Activated CD4-positive, alpha-beta T cell treated with anti-CD3 and anti-CD28 coated beads, Interleukin-2, amount 10 ng/mL, durations not matched to agents 7 days and 5 days (primary cell): Measurements from ENCODE around the gene FAM78B. TPM values are rescaled to one million over a fixed set of nuclear protein-coding genes. Genes with fewer than 3 reads are reported as not detected.

ENCODE experiments used
- CTCF ChIA-PET: fragments of 350-600 bp; sonication (Branson Sonifier 250); formaldehyde crosslinking; loops from one replicate; lab custom pipeline; 2021; ENCODE audit warnings: antibody characterized with exemption; lab: Charles Lee
- POLR2A ChIA-PET: fragments of 350-600 bp; sonication (Branson Sonifier 250); formaldehyde crosslinking; loops from one replicate; lab custom pipeline; 2021; ENCODE audit warnings: antibody characterized with exemption; lab: Charles Lee
- DNase-seq: peaks from one replicate; pipeline ENCODE4 v3.0.0-alpha.2; 2020
- H3K27ac Mint-ChIP-seq: one replicate; pipeline ENCODE4 v1.8.0; 2021; ENCODE audit warnings: mild to moderate bottlenecking, moderate library complexity, mixed read lengths
- H3K27me3 Mint-ChIP-seq: one replicate; pipeline ENCODE4 v1.8.0; 2021; ENCODE audit warnings: mixed read lengths
- H3K36me3 Mint-ChIP-seq: one replicate; pipeline ENCODE4 v1.8.0; 2021; ENCODE audit warnings: low read depth, mixed read lengths
- H3K4me1 Mint-ChIP-seq: one replicate; pipeline ENCODE4 v1.8.0; 2021; ENCODE audit warnings: mixed read lengths
- H3K4me3 Mint-ChIP-seq: one replicate; pipeline ENCODE4 v1.8.0; 2021; ENCODE audit warnings: mild to moderate bottlenecking, moderate library complexity, mixed read lengths
- H3K9me3 Mint-ChIP-seq: one replicate; pipeline ENCODE4 v1.8.0; 2021; ENCODE audit warnings: mixed read lengths
- total RNA-seq, 2 experiments: library from RNA; stranded (reverse); gene quantifications; one replicate each; pipeline ENCODE4 v1.2.3, GENCODE V29; 2021

The FAM78B gene, protein sequence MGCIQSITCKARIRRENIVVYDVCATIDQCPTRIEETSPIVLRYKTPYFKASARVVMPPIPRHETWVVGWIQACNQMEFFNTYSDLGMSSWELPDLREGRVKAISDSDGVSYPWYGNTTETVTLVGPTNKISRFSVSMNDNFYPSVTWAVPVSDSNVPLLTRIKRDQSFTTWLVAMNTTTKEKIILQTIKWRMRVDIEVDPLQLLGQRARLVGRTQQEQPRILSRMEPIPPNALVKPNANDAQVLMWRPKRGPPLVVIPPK
- total RNA-seq = under 1 TPM; 0.17 to 0.35 TPM

DNA sequence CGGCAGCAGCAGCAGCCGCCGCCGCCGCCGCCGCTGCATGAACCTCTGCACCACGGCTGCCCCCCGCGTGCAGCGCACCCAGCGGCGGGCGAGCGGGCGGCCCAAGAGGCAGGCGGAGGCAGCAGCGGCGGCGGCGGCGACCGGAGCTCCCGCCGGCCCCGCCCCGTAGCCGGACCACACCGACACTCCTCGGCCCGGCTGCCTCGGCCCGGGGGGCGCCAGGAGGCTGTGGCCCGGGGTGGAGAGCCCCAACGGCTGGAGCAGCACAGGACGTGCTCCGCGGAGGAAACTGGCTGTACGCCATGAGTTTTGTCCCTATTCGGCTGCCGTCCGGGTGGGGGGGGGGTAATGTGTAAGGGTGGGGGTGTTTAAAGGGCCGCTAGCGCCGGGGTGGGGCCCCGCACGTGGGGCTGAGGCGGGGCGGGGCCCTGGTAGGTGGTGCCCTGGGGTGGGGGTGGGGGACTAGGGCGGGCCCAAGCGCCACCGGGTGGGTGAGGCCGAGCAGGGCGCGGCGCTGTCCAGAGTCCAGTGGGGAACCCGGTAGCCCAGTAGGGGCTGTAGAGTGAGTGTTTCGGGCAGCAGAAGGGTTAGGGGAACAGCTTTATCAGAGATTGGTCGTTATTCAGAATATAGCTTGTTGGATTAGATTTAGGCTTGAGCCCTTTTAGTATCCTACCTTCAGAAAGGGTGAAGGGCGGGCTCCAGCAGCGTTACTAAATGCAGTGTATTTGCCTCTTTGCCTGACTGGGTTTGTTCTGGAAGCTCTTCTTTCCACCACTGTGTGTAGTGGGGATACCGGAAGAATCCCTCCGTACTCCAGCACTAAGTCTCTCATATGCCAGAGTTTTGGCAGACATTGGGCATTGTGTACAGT is at the start of gene FAM78B:
FAM78B (minus strand) TSS at position 304 of the 874 bp plus-strand sequence. CDS start 753 bp downstream, outside the sequence.
- no peak within 1 kb of the TSS for H3K27ac Mint-ChIP-seq
- no peaks in the 10 kb centered on the region for H3K36me3 Mint-ChIP-seq
- POLR2A ChIA-PET = no interaction called here

DNA sequence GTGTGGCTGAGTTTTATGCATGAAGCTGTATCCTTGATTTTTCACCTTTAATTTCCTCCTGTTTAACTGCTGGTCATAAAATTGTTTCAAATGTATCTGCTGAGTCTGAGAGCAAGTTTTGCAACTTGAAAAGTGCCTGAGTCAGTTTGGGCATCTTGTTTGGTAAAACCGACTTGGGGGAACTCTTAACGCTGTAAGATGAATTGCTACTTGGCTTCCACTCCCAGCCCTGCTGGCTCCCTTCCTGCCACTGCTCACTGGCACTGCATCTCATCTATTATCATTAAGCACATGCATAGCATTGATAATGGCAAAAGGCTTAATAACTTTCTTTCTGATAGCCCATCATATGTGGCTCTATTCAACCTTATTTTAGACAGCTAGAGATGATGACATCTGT is 35.7 kb upstream of the FAM78B start:
- POLR2A ChIA-PET = no interaction called here
- H3K27ac Mint-ChIP-seq = no peak overlapping the region
- no peak overlapping the region for H3K4me3 Mint-ChIP-seq
- H3K4me1 Mint-ChIP-seq = no peaks in the 10 kb centered on the region
- H3K36me3 Mint-ChIP-seq = no peaks in the 10 kb centered on the region
- H3K27me3 Mint-ChIP-seq = peaks cover 3% of the 10 kb centered on the region
- CTCF ChIA-PET = no interaction called here
- H3K9me3 Mint-ChIP-seq = no peaks in the 10 kb centered on the region
- DNase-seq = no peak

More for the DNA sequence above, at the start of gene FAM78B:
- CTCF ChIA-PET = interaction anchor here (1.2 kb wide), 1 partner anchor 10 kb away, joined by 3 read pairs; no protein-coding TSS in a partner anchor
- Mint-ChIP-seq H3K4me1 (peaks cover 20% of the 10 kb centered on the region), H3K27me3 (peaks cover 57% of the 10 kb centered on the region), H3K9me3 (no peaks in the 10 kb centered on the region), H3K4me3 (peak within 1 kb of the TSS; percentile 68)
- DNase-seq = peak; percentile 56

DNA sequence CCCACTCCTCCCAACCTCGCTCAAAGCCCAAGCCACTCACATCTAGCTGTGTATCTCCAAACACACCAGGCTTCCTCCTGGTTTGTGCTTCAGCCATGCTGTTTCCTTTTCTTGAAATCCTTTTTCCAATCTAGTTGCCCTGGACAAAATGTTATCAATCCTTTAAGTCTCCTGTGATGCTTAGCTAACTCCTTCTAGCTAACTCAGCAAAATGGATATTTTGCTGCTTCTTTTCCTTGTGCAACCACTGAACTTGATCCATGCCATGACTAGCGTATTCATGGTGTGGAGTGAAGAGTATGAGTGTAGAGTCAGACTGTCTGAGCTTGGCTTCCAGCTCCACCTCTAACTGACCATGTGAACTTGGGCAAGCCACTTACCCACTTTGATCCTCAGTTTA is 33.9 kb upstream of the FAM78B start:
- no peak for DNase-seq
- H3K4me3 Mint-ChIP-seq = no peak overlapping the region
- no peak overlapping the region for H3K27ac Mint-ChIP-seq
- POLR2A ChIA-PET = no interaction called here
- CTCF ChIA-PET = no interaction called here
- H3K36me3 Mint-ChIP-seq = no peaks in the 10 kb centered on the region
- H3K9me3 Mint-ChIP-seq = no peaks in the 10 kb centered on the region
- peaks cover 3% of the 10 kb centered on the region for H3K27me3 Mint-ChIP-seq
- H3K4me1 Mint-ChIP-seq = no peaks in the 10 kb centered on the region

DNA sequence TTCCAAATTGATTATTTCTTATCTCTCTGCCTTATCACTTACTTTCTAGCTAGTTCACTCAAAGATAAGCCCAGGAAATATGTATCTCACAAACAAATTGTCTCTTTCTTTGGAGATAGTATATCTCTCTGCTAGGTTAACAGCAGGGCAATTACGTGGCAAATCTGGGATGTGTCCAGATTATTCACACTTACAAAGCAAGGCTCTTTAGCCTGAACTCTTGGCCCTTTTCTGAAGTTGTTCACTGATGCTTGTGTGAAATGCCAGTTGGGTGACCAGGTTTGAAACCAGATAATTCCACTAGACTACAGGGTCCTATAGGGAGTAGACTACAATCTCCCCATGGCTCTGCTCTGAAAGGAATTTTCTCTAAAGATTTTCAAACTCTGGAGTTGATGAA is 30.8 kb upstream of the FAM78B start:
- no peaks in the 10 kb centered on the region for H3K4me1 Mint-ChIP-seq
- no peak overlapping the region for H3K4me3 Mint-ChIP-seq
- no peaks in the 10 kb centered on the region for H3K9me3 Mint-ChIP-seq
- CTCF ChIA-PET = no interaction called here
- POLR2A ChIA-PET = no interaction called here
- no peaks in the 10 kb centered on the region for H3K36me3 Mint-ChIP-seq
- H3K27ac Mint-ChIP-seq = no peak overlapping the region
- DNase-seq = no peak
- peaks cover 3% of the 10 kb centered on the region for H3K27me3 Mint-ChIP-seq

DNA sequence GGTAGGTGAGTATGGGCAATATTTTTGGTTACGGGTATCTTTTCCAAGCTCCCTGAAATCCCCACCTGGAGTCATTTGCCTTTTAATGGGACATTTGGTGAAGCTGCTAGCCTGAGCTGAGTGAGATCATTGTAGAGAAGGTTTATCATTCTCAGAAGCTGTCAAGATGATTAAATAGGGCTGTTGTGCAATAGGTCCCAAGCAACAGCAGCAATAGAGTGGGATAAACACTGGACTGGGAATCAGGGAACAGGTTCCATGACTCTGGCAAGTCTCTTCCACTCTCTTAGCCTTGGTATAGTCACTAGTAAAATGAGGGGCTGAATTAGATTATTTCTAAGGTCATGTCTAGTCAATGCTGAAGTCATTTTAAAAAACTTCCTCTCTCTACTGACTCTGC is 30.3 kb upstream of the FAM78B start:
- Mint-ChIP-seq H3K27ac (no peak overlapping the region), H3K4me1 (no peaks in the 10 kb centered on the region), H3K4me3 (no peak overlapping the region), H3K9me3 (no peaks in the 10 kb centered on the region), H3K27me3 (peaks cover 3% of the 10 kb centered on the region), H3K36me3 (no peaks in the 10 kb centered on the region)
- CTCF ChIA-PET = no interaction called here
- POLR2A ChIA-PET = no interaction called here
- no peak for DNase-seq

DNA sequence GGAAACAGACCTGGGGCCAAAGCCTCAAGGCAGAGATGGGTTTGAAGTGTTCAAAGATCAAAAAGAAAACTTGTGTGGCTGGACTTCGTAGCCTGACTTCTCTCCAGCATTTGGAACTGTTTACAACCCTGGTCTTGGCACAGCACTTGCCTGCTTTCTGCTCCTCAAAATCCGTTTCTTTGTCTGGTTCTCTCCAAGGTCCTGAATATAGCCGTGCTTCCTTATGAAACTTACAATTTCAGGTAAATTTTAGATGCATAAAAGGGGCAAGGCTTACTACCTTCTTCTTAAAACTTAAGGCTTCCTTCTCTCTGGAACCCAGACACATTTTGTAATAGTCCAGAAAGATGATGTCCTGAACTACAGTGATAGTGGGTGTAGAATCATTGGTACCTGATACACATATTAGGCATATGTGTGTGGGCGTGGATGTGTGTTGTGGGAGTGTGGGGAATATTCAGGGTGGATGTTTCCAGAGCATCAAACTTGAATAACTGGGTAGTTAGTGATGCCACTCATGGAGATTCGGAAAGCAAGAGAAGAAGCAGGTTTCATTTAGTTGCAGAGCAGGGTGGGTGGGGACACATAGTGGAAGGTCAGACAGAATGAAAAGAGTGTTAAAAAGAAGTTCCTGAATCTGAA is 26.4 kb upstream of the FAM78B start:
- ChIA-PET CTCF (interaction anchor here (1.0 kb wide), 1 partner anchor 22 kb away, joined by 3 read pairs; no protein-coding TSS in a partner anchor), POLR2A (no interaction called here)
- no peaks in the 10 kb centered on the region for H3K4me1 Mint-ChIP-seq
- H3K9me3 Mint-ChIP-seq = no peaks in the 10 kb centered on the region
- H3K27ac Mint-ChIP-seq = no peak overlapping the region
- H3K27me3 Mint-ChIP-seq = no peaks in the 10 kb centered on the region
- no peak for DNase-seq
- no peaks in the 10 kb centered on the region for H3K36me3 Mint-ChIP-seq
- H3K4me3 Mint-ChIP-seq = no peak overlapping the region

DNA sequence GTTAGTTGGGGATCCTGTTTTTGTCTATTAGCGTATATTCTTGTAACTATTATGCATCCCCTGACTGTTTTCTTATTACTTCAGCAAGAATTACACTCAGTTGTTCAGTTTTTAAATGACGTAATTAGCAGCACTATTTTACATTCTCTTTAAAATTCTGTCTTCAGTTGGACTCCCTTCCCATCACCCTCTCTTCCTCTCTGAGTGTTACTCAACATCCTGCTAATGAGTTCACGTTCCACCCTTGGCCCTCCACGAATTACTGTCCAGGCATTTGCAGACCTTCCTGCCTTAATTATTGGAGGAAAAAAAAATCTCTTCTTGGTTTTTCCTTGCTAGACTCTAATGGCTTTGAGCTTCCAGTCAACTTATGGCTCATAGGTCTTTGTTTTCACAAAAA is 23.6 kb upstream of the FAM78B start:
- Mint-ChIP-seq H3K9me3 (no peaks in the 10 kb centered on the region), H3K27ac (no peak overlapping the region), H3K36me3 (no peaks in the 10 kb centered on the region), H3K4me3 (no peak overlapping the region), H3K27me3 (no peaks in the 10 kb centered on the region), H3K4me1 (no peaks in the 10 kb centered on the region)
- ChIA-PET CTCF (no interaction called here), POLR2A (no interaction called here)
- no peak for DNase-seq

DNA sequence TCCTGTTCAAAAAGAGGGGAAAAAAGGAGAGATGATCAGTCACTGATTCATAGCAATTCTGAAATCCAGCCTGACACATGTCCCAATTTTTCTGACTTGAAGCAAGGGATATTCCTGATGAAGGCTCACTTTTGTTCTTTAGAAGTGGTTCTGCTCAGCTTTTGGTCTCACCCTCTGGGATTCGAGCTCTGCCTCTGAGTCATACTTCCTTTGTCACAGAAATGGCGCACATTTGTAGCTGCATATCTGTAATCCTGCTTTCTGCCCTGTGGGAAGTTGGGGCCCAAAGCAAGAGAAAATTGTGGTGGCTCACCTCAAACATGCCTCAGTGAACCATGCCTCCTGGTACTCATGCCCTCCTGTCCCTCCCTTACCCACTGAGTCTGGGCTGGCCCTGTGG is 22.3 kb upstream of the FAM78B start:
- H3K27ac Mint-ChIP-seq = no peak overlapping the region
- ChIA-PET CTCF (no interaction called here), POLR2A (no interaction called here)
- no peak for DNase-seq
- no peaks in the 10 kb centered on the region for H3K9me3 Mint-ChIP-seq
- H3K27me3 Mint-ChIP-seq = no peaks in the 10 kb centered on the region
- no peak overlapping the region for H3K4me3 Mint-ChIP-seq
- H3K4me1 Mint-ChIP-seq = no peaks in the 10 kb centered on the region
- H3K36me3 Mint-ChIP-seq = no peaks in the 10 kb centered on the region

DNA sequence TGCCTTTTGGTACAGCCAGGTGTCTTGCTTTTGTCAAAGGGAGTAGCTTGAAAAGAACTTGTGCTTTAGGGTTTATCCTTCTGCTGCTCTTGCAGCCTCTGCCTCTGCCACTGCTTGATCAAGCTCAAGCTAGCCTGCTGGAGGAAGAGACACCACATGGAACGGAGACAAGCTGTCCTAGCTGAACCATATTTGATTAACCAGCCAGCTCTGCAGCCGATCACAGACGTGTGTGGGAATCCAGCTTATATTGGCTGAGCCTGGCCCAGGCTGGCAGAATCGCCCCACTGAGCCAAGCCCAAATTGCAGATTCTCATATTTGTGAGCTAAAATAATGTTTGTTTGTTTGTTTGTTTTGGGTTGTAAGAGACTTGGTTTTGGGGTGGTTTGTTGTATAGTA is 18.7 kb upstream of the FAM78B start:
- DNase-seq = no peak
- H3K4me3 Mint-ChIP-seq = no peak overlapping the region
- CTCF ChIA-PET = no interaction called here
- no peaks in the 10 kb centered on the region for H3K4me1 Mint-ChIP-seq
- H3K27ac Mint-ChIP-seq = no peak overlapping the region
- no peaks in the 10 kb centered on the region for H3K36me3 Mint-ChIP-seq
- POLR2A ChIA-PET = no interaction called here
- peaks cover 5% of the 10 kb centered on the region for H3K27me3 Mint-ChIP-seq
- H3K9me3 Mint-ChIP-seq = no peaks in the 10 kb centered on the region

DNA sequence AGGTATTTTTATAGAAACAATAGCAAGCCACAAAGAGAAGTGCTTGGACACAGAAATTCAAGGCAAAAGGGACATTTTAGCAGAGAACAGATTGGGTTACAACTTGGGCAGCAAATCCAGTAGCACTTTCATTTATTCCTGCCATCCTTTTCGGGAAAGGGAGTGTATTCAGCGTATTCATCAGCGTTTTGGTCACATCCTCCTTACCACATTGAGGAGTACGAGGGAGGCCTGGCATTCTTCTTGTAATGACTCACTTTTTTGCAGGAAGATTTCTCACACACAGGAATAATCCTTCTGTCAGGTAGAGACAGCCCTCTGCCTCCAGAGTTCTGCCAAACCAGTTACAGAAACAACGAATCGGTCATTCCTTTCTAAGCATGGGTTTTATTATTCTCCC is 18.1 kb upstream of the FAM78B start:
- ChIA-PET CTCF (no interaction called here), POLR2A (no interaction called here)
- Mint-ChIP-seq H3K27me3 (peaks cover 5% of the 10 kb centered on the region), H3K9me3 (no peaks in the 10 kb centered on the region), H3K4me1 (no peaks in the 10 kb centered on the region), H3K36me3 (no peaks in the 10 kb centered on the region), H3K27ac (no peak overlapping the region), H3K4me3 (no peak overlapping the region)
- no peak for DNase-seq

DNA sequence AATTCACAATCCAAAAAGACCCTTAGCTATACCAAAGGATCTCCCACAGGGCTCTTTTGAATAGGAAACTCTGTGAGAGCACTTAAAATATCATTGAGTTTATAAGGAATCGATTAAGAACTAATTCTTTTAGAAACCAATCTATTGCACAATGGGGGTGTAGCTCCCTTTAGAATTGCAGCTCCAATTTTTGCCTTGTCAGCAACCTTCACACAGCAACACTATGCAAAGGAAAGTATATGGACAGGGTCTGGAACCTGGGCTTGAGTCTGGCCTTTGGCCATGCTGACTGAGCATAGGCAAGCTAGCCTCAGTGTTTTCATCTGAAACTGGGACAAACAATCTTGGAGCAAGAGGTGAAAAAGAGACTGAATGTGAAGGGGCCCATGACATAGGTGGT is 17.2 kb upstream of the FAM78B start:
- CTCF ChIA-PET = no interaction called here
- H3K4me1 Mint-ChIP-seq = no peaks in the 10 kb centered on the region
- POLR2A ChIA-PET = no interaction called here

DNA sequence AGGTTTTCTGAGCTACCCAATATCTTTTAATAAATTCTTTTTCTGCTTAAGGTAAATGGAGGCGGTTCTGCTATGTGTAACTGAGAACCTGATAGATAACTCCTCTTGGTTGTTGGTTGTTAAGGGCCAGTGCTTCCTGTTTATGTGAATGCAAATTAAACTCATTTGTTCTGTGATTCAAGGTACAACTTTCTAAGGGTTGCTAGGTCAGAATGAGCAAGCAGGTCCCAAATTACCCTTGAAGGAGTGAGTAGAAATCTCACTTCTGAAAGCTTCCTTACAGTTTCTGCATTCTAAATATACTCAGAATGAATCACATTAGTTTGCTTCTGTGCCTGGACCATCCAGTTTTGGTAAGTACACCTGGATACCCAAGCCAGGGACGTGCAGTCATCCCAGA is 15.5 kb upstream of the FAM78B start:
- Mint-ChIP-seq H3K27ac (no peak overlapping the region), H3K4me3 (no peak overlapping the region), H3K9me3 (no peaks in the 10 kb centered on the region), H3K27me3 (peaks cover 5% of the 10 kb centered on the region), H3K4me1 (no peaks in the 10 kb centered on the region), H3K36me3 (no peaks in the 10 kb centered on the region)
- POLR2A ChIA-PET = no interaction called here
- CTCF ChIA-PET = interaction anchor here (1.0 kb wide), 1 partner anchor 254 kb away, joined by 3 read pairs; no protein-coding TSS in a partner anchor
- DNase-seq = no peak

More for the DNA sequence above, 17.2 kb upstream of the FAM78B start:
- Mint-ChIP-seq H3K36me3 (no peaks in the 10 kb centered on the region), H3K4me3 (no peak overlapping the region), H3K27ac (no peak overlapping the region), H3K9me3 (no peaks in the 10 kb centered on the region), H3K27me3 (peaks cover 5% of the 10 kb centered on the region)
- DNase-seq = no peak

DNA sequence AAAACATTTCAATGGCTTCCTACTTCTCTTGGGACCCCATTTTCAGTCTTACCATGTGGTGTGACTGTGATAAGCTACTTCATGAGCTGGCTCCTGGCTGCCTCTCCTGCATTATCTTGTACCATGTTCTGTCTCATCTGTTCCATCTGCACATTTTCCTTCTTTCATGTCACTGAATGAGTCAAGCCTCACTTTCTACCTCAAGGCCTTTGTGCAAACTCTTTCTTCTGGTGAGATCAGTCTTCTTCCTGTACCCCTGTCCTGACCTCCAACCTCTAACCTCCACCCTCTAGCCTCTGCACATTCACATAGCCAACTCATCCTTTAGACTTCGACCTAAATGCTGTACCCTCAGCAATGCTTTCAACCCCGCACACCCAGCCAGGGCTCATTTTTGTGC is 9.6 kb upstream of the FAM78B start:
- Mint-ChIP-seq H3K36me3 (no peaks in the 10 kb centered on the region), H3K27ac (no peak overlapping the region), H3K27me3 (peaks cover 2% of the 10 kb centered on the region), H3K4me1 (no peaks in the 10 kb centered on the region), H3K4me3 (no peak overlapping the region), H3K9me3 (no peaks in the 10 kb centered on the region)
- ChIA-PET CTCF (no interaction called here), POLR2A (no interaction called here)
- DNase-seq = no peak
